MCF 10A (cell line): ENCODE data around the gene QPCT. TPM values are rescaled to one million over a fixed set of nuclear protein-coding genes. Genes with fewer than 3 reads are reported as not detected.

Experiments
- BruUV-seq: library from RNA; stranded (reverse); fragments of 400-500 nt; replicated peaks from 2 replicates; lab custom pipeline; 2021; lab: Mats Ljungman, UMichigan
- CTCF ChIA-PET: fragments of 300-600 bp; sonication (Branson Sonifier 250); formaldehyde crosslinking; extraction: SDS; loops from one replicate; lab custom pipeline; 2021; ENCODE audit warnings: antibody characterized with exemption, inconsistent platforms; lab: Yijun Ruan, JAX
- POLR2A ChIA-PET: fragments of 300-600, 350-650 bp; sonication (Branson Sonifier 250); formaldehyde crosslinking; extraction: SDS; loops from one replicate; lab custom pipeline; 2020; ENCODE audit warnings: antibody characterized with exemption, inconsistent platforms; lab: Yijun Ruan, JAX
- DNase-seq: peaks from one replicate; pipeline ENCODE4 v3.0.0-alpha.2; 2018; ENCODE audit not compliant: unreplicated experiment
- H3K27ac Mint-ChIP-seq: one replicate; pipeline ENCODE4 v1.8.0; 2022; ENCODE audit warnings: mild to moderate bottlenecking, low read depth, mixed read lengths; ENCODE audit not compliant: unreplicated experiment
- H3K27me3 Mint-ChIP-seq: one replicate; pipeline ENCODE4 v1.8.0; 2022; ENCODE audit warnings: mixed read lengths; ENCODE audit not compliant: insufficient read depth, unreplicated experiment
- H3K36me3 Mint-ChIP-seq: one replicate; pipeline ENCODE4 v1.8.0; 2022; ENCODE audit warnings: mild to moderate bottlenecking, moderate library complexity, mixed read lengths; ENCODE audit not compliant: insufficient read depth, unreplicated experiment
- H3K4me1 Mint-ChIP-seq: one replicate; pipeline ENCODE4 v1.8.0; 2022; ENCODE audit warnings: mixed read lengths; ENCODE audit not compliant: insufficient read depth, unreplicated experiment
- H3K4me3 Mint-ChIP-seq: one replicate; pipeline ENCODE4 v1.8.0; 2022; ENCODE audit warnings: mild to moderate bottlenecking, moderate library complexity, mixed read lengths; ENCODE audit not compliant: unreplicated experiment
- H3K9me3 Mint-ChIP-seq: one replicate; pipeline ENCODE4 v1.8.0; 2022; ENCODE audit warnings: mixed read lengths; ENCODE audit not compliant: unreplicated experiment
- intact Hi-C: fragments of 100-400 bp; cut with micrococcal nuclease; formaldehyde crosslinking; loops from 2 replicates; pipeline ENCODE4 v1.14.1; 2022
- total RNA-seq: library from RNA; stranded (reverse); gene quantifications from 2 replicates; pipeline ENCODE4 v1.2.3, GENCODE V29; 2022
- TF ChIP-seq, protein P1 (sequence below): fragments of 200-600 bp; IDR thresholded peaks from one replicate; pipeline ENCODE4 v1.8.0; 2022; ENCODE audit warnings: antibody characterized with exemption, mild to moderate bottlenecking; ENCODE audit not compliant: unreplicated experiment

The QPCT gene
- total RNA-seq, 1 experiment from 2014 or later = not detected

DNA sequence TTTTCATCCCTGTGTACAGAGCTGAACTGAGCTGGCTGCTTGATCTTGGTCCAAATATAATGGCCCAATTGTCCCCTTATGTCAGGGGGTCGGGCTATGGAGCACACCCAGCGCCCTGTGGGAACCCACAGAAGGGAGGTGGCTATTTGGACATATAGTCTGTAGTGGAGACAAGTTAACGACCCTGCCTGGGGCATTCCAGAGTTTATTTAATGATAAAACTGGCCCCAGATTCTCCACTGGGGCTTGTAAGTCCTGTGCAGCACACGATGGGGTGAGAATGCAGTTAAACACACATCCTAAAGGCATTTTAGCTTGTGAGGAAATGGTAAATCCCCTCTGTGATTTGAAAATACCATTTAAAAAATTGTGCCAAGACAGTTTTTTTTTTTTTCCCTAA is 72.9 kb downstream of the QPCT start:
- Mint-ChIP-seq H3K36me3 (no peaks in the 10 kb centered on the region), H3K9me3 (no peaks in the 10 kb centered on the region), H3K27me3 (no peaks in the 10 kb centered on the region), H3K4me3 (no peak overlapping the region), H3K27ac (no peak overlapping the region), H3K4me1 (peaks cover 12% of the 10 kb centered on the region)
- POLR2A ChIA-PET = no interaction called here
- no peak for DNase-seq
- BruUV-seq = no TSS peak
- TF ChIP-seq, protein P1, sequence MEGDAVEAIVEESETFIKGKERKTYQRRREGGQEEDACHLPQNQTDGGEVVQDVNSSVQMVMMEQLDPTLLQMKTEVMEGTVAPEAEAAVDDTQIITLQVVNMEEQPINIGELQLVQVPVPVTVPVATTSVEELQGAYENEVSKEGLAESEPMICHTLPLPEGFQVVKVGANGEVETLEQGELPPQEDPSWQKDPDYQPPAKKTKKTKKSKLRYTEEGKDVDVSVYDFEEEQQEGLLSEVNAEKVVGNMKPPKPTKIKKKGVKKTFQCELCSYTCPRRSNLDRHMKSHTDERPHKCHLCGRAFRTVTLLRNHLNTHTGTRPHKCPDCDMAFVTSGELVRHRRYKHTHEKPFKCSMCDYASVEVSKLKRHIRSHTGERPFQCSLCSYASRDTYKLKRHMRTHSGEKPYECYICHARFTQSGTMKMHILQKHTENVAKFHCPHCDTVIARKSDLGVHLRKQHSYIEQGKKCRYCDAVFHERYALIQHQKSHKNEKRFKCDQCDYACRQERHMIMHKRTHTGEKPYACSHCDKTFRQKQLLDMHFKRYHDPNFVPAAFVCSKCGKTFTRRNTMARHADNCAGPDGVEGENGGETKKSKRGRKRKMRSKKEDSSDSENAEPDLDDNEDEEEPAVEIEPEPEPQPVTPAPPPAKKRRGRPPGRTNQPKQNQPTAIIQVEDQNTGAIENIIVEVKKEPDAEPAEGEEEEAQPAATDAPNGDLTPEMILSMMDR = no peak
- intact Hi-C loops = no loop called here
- CTCF ChIA-PET = interaction anchor here (0.6 to 12.0 kb wide), 5 partner anchors 187 to 459 kb away, joined by 4 to 172 read pairs (median 5); no protein-coding TSS in a partner anchor

DNA sequence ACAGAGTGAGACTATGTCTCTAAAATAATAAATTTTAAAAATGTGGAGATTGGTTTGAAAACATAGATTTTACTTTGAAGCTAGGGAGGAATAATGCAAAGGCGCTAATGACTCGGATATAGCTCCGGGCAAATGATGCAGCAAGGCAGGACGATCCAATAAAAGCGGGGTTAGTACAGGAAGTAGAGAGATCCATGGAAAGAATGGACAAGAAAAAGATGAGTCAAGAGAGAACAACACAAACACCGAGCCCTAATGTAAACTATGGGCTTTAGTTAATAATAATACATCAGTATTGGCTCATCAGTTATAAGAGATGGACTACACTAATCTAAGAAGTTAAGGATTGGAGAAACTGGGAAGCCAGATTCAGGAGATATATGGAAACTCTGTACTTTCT is 74.5 kb downstream of the QPCT start:
- no TSS peak for BruUV-seq
- Mint-ChIP-seq H3K4me3 (no peak overlapping the region), H3K27ac (no peak overlapping the region), H3K36me3 (no peaks in the 10 kb centered on the region), H3K27me3 (no peaks in the 10 kb centered on the region), H3K9me3 (no peaks in the 10 kb centered on the region), H3K4me1 (peaks cover 12% of the 10 kb centered on the region)
- intact Hi-C loops = no loop called here
- TF ChIP-seq, protein P1 = no peak
- DNase-seq = peak; percentile 3
- ChIA-PET CTCF (interaction anchor here (0.7 to 12.0 kb wide), 4 partner anchors 23 to 464 kb away, joined by 4 to 172 read pairs (median 71); no protein-coding TSS in a partner anchor), POLR2A (no interaction called here)

DNA sequence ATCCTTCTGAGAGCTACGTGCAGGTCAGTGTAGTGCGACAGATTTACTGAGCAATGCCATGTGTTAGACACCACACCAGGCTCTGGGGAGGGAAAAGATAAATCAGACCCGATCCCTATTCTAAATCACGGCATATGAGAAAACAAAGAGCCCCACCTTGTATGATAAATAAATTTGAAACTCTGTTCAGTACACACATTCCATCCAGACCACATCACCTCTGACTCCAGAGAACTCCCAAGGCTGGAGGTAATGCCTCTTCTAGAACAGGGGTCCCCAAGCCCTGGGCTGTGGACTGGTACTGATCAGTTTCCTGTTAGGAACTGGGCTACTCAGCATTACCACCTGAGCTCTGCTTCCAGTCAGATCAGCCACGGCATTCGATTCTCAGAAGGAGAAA is 77.3 kb downstream of the QPCT start:
- ChIA-PET CTCF (interaction anchor here (1.4 to 1.6 kb wide), 2 partner anchors 10 to 456 kb away, joined by 4 to 6 read pairs; no protein-coding TSS in a partner anchor), POLR2A (interaction anchor here (0.6 kb wide), 1 partner anchor 480 kb away, joined by 3 read pairs; no protein-coding TSS in a partner anchor)
- intact Hi-C loops = no loop called here
- DNase-seq = no peak
- no TSS peak for BruUV-seq
- Mint-ChIP-seq H3K4me1 (peaks cover 7% of the 10 kb centered on the region), H3K27ac (no peak overlapping the region), H3K9me3 (no peaks in the 10 kb centered on the region), H3K36me3 (no peaks in the 10 kb centered on the region), H3K27me3 (no peaks in the 10 kb centered on the region), H3K4me3 (no peak overlapping the region)
- TF ChIP-seq, protein P1 = no peak

DNA sequence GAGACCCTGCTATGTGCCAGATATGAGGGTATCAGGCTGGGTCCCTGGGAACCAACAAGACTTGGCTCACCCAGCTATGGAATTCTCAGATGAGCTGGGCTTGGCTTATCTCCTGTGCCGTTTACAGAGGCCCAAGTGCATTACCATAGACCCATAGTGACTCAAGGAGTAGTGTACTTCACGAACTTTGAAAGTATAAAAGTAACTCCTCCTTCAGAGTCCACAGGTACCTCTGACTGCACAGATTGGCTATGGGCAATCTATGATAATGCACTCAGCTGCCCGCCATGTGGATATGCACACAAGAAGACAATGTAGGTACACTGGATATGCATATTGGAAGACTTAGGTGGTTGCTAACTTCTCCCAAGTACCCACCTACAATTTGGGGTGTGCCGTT is 78.4 kb downstream of the QPCT start:
- no peak overlapping the region for H3K27ac Mint-ChIP-seq
- BruUV-seq = no TSS peak
- TF ChIP-seq, protein P1 = no peak
- no peaks in the 10 kb centered on the region for H3K9me3 Mint-ChIP-seq
- intact Hi-C loops = no loop called here
- ChIA-PET CTCF (interaction anchor here (0.6 to 1.6 kb wide), 6 partner anchors 11 to 454 kb away, joined by 3 to 6 read pairs (median 4); no protein-coding TSS in a partner anchor), POLR2A (no interaction called here)
- no peaks in the 10 kb centered on the region for H3K27me3 Mint-ChIP-seq
- peaks cover 7% of the 10 kb centered on the region for H3K4me1 Mint-ChIP-seq
- no peak for DNase-seq
- H3K4me3 Mint-ChIP-seq = no peak overlapping the region
- no peaks in the 10 kb centered on the region for H3K36me3 Mint-ChIP-seq

Other genes with a start within 250 kb of the QPCT start
- 29.6 and 39.3 TPM in 2 replicates for gene EIF2AK2, start 187.7 kb upstream of the QPCT start, total RNA-seq
- not detected in 2 replicates for gene SULT6B1, start 156.0 kb upstream of the QPCT start, total RNA-seq
- gene CEBPZOS, start 148.1 kb upstream of the QPCT start, total RNA-seq = 38.5 and 64.5 TPM in 2 replicates
- gene CEBPZ, start 113.0 kb upstream of the QPCT start, total RNA-seq = 46.6 and 61.7 TPM in 2 replicates
- 16.1 and 18.3 TPM in 2 replicates for gene NDUFAF7, start 113.0 kb upstream of the QPCT start, total RNA-seq
- 22.0 and 23.9 TPM in 2 replicates for gene PRKD3, start 19.8 kb upstream of the QPCT start, total RNA-seq